ENCODE measurements around the gene ARL4C. TPM values are rescaled to one million over a fixed set of nuclear protein-coding genes. Genes with fewer than 3 reads are reported as not detected.

The ARL4C gene
- total and polyA plus RNA-seq, 3 donors from 2014 or later, result 1.3 to 4.4 (median 3.0) TPM

GRCh38 chr2:234528410-234529148 lies 31.7 kb upstream of the ARL4C start:
- H3K9me3 ChIP-seq, result no peaks in the 10 kb centered on the region
- no peaks in the 10 kb centered on the region for H3K27me3 ChIP-seq
- intact Hi-C loops (cut with DNase I; ENCODE audit: low total_unique reads), result no loop called here
- no peak for TF ChIP-seq POLR2A (IDR thresholded peaks at IDR 0.05)
- no peak for TF ChIP-seq CTCF (IDR thresholded peaks at IDR 0.05)
- H3K27ac ChIP-seq, result no peak overlapping the region
- no peaks in the 10 kb centered on the region for H3K4me1 ChIP-seq
- no peak for DNase-seq
- no peak overlapping the region for H3K4me3 ChIP-seq
- 75 to 84% methylated on average over 8 of the region's 8 CpGs for WGBS, 2 donors
- H3K36me3 ChIP-seq (ENCODE audit: low read depth, missing control alignments), result no peaks in the 10 kb centered on the region

- WGBS, 2 donors, result 86 to 88% methylated on average over 3 of the region's 3 CpGs
- Histone ChIP-seq H3K27ac (no peak overlapping the region), H3K4me1 (no peaks in the 10 kb centered on the region), H3K9me3 (no peaks in the 10 kb centered on the region), H3K36me3 (ENCODE audit: low read depth, missing control alignments) (no peaks in the 10 kb centered on the region), H3K27me3 (no peaks in the 10 kb centered on the region), H3K4me3 (no peak overlapping the region)
- TF ChIP-seq POLR2A (IDR thresholded peaks at IDR 0.05) (no peak), CTCF (IDR thresholded peaks at IDR 0.05) (no peak)
- intact Hi-C loops (cut with DNase I; ENCODE audit: low total_unique reads), result no loop called here
- no peak for DNase-seq
Measured at GRCh38 chr2:234526711-234527110, 29.8 kb upstream of the ARL4C start.

GRCh38 chr2:234521536-234521935 lies 24.7 kb upstream of the ARL4C start:
- Histone ChIP-seq H3K9me3 (no peaks in the 10 kb centered on the region), H3K36me3 (ENCODE audit: low read depth, missing control alignments) (no peaks in the 10 kb centered on the region), H3K4me1 (no peaks in the 10 kb centered on the region), H3K27ac (no peak overlapping the region), H3K4me3 (no peak overlapping the region), H3K27me3 (no peaks in the 10 kb centered on the region)
- intact Hi-C loops (cut with DNase I; ENCODE audit: low total_unique reads), result no loop called here
- DNase-seq, result no peak
- WGBS, 2 donors, result 67 to 84% methylated on average over 2 of the region's 2 CpGs
- no peak for TF ChIP-seq POLR2A (IDR thresholded peaks at IDR 0.05)
- TF ChIP-seq CTCF (IDR thresholded peaks at IDR 0.05), result no peak

GRCh38 chr2:234518986-234519642 lies 22.2 kb upstream of the ARL4C start:
- no peak for DNase-seq
- Histone ChIP-seq H3K9me3 (no peaks in the 10 kb centered on the region), H3K27me3 (no peaks in the 10 kb centered on the region), H3K4me3 (no peak overlapping the region), H3K4me1 (no peaks in the 10 kb centered on the region), H3K36me3 (ENCODE audit: low read depth, missing control alignments) (no peaks in the 10 kb centered on the region), H3K27ac (no peak overlapping the region)
- intact Hi-C loops (cut with DNase I; ENCODE audit: low total_unique reads), result no loop called here
- 72 to 82% methylated on average over 5 of the region's 5 CpGs for WGBS, 2 donors
- TF ChIP-seq CTCF (IDR thresholded peaks at IDR 0.05) (no peak), POLR2A (IDR thresholded peaks at IDR 0.05) (no peak)

Measured in testis (tissue), 3 donors.